MM.1S (cell line): ENCODE measurements around the gene MAD1L1.

ENCODE experiments used
- CTCF ChIP-seq: fragments of 300-600 bp; sonication (generic); IDR thresholded peaks from 2 replicates; pipeline ENCODE4 v1.5.1; 2016; ENCODE audit warnings: antibody characterized with exemption, low read length, mixed read lengths
- EZH2 ChIP-seq: fragments of 300-600 bp; sonication (generic); optimal IDR thresholded peaks from 2 replicates; pipeline ENCODE3; 2017; ENCODE audit warnings: low read depth, mild to moderate bottlenecking, antibody characterized with exemption, low read length, mixed read lengths
- EZH2phosphoT487 ChIP-seq: fragments of 300-600 bp; sonication (generic); IDR thresholded peaks from 2 replicates; pipeline ENCODE4 v1.6.1; 2018; ENCODE audit warnings: antibody characterized with exemption, low read length

GRCh38 chr7:1951600-1951999 is 281.1 kb downstream of the MAD1L1 start:
- TF ChIP-seq CTCF (no peak), EZH2 (no peak), EZH2phosphoT487 (no peak)
